Islet of Langerhans (tissue), 1 donor: ENCODE results near the gene ZNF710.

ENCODE experiments used
- FAIRE-seq: peaks from one replicate; lab custom pipeline; 2011; peaks lifted over from hg19 to GRCh38; lab: Jason Lieb, UNC

The ZNF710 gene

GRCh38 chr15:90080818-90081393, 79.8 kb downstream of the ZNF710 start:
- FAIRE-seq, result no peak

- FAIRE-seq, result no peak
Observed at GRCh38 chr15:90082140-90082715, 81.1 kb downstream of the ZNF710 start.

GRCh38 chr15:90083419-90083818, 82.3 kb downstream of the ZNF710 start:
- no peak for FAIRE-seq

GRCh38 chr15:90083954-90084607, 83.0 kb downstream of the ZNF710 start:
- no peak for FAIRE-seq

GRCh38 chr15:90084876-90085423, 83.8 kb downstream of the ZNF710 start:
- FAIRE-seq, result no peak

GRCh38 chr15:90085565-90085964, 84.4 kb downstream of the ZNF710 start:
- FAIRE-seq, result no peak

GRCh38 chr15:90086868-90087268, 85.7 kb downstream of the ZNF710 start:
- no peak for FAIRE-seq

- FAIRE-seq, result no peak
Observed at GRCh38 chr15:90087454-90088154, 86.5 kb downstream of the ZNF710 start.

GRCh38 chr15:90090226-90090848, 89.2 kb downstream of the ZNF710 start:
- no peak for FAIRE-seq

GRCh38 chr15:90091156-90091931, 90.2 kb downstream of the ZNF710 start:
- no peak for FAIRE-seq

- no peak for FAIRE-seq
Observed at GRCh38 chr15:90095521-90095959, 94.4 kb downstream of the ZNF710 start.

- no peak for FAIRE-seq
Observed at GRCh38 chr15:90097475-90097874, 96.4 kb downstream of the ZNF710 start.

GRCh38 chr15:90099072-90099867, 98.1 kb downstream of the ZNF710 start:
- no peak for FAIRE-seq

GRCh38 chr15:90099868-90100831, 99.0 kb downstream of the ZNF710 start:
- no peak for FAIRE-seq

GRCh38 chr15:90101130-90101968, 100.2 kb downstream of the ZNF710 start:
- FAIRE-seq, result no peak

- FAIRE-seq, result no peak
Observed at GRCh38 chr15:90101969-90102890, 101.1 kb downstream of the ZNF710 start, which contains the start of gene IDH2. TSS of gene IDH2 (minus strand) at chr15:90102468. CDS start at chr15:90102390, 78 bp downstream.

- no peak for FAIRE-seq
Observed at GRCh38 chr15:90103701-90104329, 102.7 kb downstream of the ZNF710 start.
